ENCODE data around the gene PTPN21.

Gene PTPN21

DNA sequence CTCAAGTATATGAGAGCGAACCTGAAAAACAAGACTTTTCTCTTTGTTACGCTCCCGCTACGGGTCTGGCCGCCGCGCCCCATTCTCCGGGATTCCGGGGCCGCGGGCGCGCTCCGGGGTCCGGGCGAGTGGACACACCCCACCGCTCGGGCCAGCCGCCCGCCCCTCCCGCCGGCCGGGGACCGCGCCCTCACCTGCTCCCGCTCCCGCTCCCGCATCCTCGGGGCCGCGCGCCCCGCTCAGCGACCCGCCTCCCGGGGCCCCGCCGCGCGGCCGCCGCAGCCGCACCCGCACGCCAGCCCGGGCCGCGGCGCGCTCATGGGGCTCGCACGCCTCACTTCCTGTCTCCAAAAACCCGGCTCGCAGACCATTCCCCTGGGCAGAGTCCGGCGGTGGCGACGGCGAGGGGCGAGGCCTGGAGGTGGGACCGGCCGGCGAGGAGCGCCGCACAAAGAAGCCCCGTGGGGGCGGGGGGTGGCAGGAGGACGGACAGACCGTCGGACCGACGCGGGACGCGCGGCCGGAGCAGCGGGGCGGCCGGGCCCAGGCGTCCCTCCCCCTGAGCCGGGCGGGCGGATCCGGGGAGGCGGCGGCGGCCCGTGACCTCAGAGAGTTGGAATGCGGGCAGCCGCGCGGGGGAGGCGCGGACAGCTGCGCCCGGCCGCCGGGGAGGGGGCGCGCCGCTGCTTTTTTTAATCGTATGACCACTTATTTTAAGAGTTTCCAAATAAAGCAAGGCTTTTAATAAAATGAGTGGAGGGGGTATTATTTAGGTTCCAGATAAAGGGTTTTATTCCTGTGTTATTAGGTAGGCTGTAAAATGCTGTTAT lies at the start of gene PTPN21:
PTPN21 (minus strand) TSS at position 551 of the 830 bp plus-strand sequence. CDS start 4,590 bp downstream, outside the sequence.
- DNase-seq = no peak

DNA sequence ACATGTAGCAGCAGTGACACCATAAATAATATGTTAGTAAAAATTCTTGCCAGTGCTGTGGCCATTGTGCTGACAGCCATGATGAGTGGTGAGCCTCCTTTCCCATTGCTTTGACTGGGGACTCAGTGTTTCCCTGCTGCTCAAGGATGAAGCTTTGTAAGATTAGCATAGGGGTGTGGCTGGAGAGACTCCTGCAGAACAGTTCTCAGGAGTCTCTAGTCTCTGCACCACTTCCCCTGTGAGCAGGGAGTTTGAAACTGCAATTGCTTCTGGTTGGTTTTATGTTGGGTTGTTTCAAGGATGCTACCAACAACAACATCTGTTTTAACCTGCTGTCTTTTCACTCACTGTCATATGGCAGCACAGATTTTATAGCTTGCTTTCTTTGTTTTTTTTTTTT lies 49.4 kb upstream of the PTPN21 start:
- no peak for DNase-seq

DNA sequence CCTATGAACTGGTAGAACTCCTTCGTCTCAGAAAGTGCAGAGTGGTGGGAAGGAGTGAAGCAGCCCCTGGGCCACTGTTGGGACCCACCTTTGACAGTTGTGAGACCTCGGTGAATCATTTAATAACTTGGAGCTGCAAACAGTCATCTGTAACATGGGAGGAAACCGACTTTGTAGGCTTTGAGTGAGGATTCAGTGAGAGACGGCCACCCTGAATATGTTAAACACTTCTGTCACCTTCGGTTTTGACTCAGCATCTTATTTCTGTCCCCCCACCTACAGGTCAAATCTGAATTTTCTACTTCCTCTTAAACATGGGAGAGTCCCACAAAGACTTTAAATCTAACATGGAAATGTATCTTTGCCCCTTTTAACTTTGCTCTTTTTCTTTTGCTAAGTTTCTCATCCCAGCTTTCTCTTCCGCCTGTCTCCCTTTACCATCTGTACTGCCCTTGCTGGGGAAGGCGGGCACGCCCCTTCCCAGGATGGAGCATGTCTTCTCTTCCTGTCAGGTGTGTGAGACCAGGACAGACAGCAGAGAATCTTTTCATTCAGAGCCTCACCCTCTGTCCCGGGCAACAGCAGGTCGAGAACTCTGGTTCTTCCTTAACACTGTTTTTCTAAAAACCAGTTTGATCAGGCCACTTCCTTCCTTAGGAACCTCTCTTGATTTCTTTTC lies 45.1 kb upstream of the PTPN21 start:
- no peak for DNase-seq

DNA sequence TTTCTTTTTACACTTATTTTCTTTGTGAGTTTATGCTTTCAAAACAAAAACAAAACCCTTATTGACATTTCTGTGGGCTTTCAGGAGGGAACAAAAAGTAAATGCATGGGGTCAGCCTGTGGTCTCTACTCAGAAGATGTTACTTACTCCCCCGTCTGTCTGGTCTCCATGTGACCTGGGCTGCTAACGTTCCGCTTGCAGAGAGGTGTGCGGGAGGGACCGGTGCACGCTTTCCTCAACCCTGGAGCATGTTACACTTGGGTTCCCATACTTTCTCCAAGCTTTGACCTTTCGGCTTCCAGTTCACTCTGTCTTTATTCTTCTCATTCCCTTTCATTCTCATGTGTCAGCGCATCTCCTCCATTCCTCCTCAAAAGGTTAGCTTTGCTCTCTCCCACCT lies 44.5 kb upstream of the PTPN21 start:
- DNase-seq = no peak

DNA sequence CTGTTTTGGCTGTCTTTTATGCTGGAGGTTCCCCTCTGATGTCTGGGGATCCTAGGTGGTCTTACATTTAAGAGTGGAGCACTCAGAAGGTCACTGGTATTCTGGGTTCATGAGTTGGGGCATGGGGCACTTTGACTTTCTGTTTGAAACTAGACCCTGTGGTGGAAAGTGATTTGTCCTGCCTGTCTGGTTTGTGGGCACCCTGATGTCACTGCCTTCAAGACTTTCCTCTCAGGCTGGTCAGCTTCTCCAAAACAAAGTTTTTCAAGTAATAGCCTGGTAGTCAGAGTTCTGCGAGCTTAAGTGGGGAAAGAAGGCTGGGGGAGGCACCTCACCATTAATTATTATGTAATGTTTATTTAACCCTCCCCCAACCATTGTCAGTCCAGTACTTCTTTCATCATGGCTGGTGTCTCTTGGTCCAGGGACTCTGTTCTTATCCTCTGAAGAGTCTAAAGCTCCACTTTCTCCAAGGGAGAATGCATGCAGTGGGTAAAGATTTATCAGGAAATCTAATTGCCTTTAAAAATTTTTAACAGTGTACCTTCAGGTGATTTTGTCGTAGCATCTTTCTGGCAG lies 43.4 kb upstream of the PTPN21 start:
- no peak for DNase-seq

DNA sequence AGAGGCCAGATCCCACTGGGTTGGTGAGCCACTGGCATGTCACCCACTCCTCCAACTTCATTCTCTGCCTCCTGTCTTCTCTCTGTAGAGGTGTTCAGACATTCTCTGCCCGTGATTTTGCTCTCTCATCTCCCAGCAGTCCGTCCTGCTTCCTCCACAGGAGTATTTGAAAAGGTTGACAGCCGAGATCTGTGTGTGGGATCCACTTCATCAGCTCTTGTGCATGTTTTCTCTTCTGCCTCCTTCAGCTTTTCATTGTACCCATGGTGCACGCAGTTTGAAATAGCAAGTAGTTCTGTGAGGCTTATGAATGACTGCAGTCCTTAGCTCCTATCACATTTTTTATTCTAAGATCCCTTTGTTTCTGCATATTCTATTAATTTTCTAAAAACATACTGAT lies 42.8 kb upstream of the PTPN21 start:
- DNase-seq = no peak

DNA sequence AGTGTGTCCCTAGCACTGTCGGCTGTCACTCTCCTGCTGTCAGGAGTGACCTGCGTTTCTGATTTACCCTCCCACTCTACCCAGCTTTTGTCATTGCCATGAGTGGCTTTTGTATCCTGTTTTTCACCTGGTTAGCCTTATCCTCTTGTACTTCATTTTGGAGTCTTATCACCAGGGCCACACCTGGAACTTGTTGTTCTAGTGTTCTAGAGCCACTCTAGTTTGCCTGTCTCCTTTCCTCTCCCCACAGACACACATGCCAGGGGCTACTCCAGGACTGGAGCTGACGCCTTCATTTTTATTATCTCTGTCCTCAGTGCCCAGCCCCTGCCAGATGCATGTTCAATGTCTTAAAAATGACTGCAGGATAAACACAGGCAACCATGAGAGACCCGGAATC lies 42.2 kb upstream of the PTPN21 start:
- DNase-seq = no peak

DNA sequence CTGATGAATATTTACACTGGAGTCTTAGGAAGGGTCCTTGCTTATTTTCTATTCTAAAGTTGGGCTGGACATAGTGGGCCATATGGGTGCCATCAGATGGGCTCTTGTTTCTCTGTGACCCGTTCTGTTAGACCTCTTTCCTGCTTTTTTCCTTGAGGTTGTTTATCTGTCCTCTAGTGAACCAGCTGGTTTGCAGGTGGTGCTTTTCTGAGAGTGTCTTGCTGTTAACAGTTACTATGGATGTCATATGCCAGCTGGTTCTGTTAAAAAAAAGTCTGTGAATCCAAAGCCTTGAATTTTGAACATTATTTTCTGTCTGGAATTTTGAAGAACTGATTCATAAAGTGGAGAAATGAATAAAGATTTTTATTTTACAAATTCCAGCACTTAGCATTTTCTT lies 37.2 kb upstream of the PTPN21 start:
- DNase-seq = no peak

DNA sequence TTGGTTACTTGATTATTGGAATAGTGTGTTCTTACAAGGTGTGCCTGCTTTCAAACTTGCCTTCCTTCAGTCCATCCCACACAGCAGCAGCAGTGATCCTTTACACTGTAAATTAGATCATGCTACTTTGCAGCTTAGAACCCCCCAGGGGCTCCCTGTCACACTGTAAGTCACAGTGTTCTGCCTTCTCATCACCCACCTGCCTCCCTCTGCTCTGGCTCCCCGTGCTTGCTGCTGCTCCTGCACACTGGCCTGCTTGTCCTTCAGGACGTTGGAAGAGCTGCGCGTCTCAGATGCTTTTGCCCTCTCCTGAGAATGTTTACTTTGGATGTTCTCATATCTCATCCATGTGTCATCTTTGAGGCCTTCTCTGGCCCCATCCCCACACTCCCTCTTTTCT lies 35.4 kb upstream of the PTPN21 start:
- DNase-seq = no peak

DNA sequence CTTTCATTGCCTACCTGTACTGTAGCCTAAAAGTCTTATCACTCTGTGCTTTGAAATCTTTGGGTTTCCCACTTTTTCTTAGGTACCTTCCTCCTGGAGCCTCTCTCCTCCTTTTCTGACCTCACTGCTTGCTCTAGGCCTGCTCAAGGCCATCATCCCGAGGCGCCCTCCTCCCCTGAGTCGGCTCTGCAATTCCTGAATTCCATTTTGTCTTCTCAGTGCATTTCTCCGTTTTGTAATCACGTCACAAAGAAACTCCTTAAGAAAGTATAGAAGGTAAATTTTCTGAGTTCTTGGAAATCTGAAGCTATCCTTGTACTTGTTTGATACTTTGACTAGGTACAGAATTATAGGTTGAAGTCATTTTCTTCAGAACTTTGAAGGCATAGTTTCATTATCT lies 33.3 kb upstream of the PTPN21 start:
- no peak for DNase-seq

DNA sequence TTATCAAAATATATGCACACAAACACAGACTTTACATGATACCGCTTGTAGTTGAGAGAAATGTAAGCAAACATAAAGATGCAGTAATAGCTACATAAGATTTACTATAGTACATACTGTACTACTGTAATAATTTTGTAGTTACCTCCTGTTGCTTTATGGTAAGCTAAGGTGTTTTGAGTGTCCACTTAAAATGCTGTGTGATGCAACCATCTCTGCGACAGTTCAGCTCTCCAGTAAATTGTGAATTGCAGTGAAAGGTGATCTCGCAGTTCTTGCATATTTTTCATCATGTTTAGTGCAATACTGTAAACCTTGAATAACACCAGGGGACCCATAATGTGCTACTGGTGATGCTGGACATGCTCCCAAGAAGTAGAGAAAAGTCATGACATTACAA lies 29.6 kb upstream of the PTPN21 start:
- no peak for DNase-seq

DNA sequence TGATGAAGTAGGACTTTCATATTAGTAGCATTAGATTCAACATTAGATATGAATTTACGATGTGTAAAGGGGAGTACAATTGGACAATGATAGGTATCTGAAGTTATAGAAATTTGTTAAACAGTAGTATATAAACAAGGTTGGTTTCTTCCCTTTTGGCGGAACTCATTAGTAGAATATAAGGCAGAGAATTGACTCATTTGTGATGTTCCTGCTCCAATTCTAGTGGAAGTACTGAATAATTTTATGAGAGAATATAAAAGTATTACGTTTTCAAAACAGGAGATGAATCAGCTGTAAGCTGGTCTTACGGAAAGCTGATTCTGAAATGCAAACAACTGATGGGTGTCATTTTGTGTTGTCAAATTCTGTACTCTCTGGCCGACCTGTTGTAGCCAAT lies 21.4 kb upstream of the PTPN21 start:
- no peak for DNase-seq

DNA sequence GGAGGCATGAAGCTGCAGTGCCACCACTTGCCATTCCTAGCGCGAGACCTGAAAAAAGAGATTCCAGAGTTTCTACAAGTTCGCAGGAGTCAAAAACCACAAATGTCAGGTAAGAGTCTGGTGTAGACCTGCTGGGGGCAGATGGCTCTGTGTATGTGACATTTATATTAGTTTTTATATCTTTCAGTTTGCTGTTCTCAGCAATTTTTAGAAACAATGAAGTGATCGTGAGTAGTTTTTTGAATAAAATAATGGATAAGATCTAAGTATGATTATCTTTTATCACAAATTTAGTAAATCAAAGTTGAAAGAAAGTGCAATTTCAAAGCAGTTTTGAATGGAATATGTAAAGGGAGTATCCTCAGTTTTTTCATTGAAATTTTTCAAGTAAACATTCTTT lies 17.3 kb upstream of the PTPN21 start:
- no peak for DNase-seq

DNA sequence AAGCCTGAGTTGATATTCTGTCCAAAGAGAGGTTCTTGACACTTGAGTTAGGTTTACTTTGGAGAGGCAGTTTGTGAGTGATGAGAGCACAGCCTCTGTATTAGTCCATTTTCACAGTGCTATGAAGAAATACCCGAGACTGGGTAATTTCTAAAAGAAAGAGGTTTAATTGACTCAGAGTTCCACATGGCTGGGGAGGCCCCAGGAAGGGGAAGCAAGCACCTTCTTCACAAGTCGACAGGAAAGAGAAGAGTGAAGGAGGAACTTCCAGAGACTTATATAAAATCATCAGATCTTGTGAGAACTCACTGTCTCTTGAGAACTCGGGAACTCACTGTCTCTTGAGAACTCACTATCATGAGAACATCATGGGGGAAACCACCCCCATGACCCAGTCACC lies 13.4 kb upstream of the PTPN21 start:
- DNase-seq = no peak

DNA sequence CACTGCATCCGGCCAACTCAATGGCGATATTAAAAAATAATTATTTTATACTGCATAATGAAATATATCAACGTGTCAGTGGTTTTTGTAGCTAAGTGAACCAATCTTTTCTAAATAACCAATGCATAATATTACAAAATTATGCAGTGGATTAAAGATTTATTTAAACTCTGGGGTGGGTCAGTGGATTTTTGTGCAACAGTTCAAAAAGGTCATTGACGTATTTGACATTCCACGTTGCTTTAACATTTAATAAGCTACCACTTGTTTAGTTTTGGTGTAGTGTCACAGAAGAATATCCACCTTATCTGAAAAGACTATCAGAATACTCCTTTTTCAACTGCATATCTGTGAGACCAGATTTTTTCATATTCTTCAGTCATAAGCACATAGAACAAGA lies 10.6 kb upstream of the PTPN21 start:
- DNase-seq = no peak

DNA sequence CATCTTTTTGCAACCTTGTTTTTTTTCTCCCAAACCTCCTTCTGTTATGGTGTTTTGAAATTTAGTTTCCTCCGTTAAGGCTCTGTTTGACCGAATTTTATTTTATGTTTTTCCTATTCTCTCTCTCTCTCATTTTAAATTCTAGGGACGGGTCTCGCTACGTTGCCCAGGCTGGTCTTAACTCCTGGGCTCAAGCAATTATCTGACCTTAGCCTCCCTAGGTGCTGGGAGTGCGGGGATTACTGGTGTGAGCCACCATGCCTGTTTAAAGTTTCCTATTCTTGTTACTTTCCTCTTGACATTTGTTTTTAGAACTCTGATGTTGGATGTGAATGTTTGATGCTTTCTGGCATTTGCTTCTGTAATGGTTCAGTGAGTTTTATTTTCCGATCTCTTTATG lies 9.0 kb upstream of the PTPN21 start:
- no peak for DNase-seq

DNA sequence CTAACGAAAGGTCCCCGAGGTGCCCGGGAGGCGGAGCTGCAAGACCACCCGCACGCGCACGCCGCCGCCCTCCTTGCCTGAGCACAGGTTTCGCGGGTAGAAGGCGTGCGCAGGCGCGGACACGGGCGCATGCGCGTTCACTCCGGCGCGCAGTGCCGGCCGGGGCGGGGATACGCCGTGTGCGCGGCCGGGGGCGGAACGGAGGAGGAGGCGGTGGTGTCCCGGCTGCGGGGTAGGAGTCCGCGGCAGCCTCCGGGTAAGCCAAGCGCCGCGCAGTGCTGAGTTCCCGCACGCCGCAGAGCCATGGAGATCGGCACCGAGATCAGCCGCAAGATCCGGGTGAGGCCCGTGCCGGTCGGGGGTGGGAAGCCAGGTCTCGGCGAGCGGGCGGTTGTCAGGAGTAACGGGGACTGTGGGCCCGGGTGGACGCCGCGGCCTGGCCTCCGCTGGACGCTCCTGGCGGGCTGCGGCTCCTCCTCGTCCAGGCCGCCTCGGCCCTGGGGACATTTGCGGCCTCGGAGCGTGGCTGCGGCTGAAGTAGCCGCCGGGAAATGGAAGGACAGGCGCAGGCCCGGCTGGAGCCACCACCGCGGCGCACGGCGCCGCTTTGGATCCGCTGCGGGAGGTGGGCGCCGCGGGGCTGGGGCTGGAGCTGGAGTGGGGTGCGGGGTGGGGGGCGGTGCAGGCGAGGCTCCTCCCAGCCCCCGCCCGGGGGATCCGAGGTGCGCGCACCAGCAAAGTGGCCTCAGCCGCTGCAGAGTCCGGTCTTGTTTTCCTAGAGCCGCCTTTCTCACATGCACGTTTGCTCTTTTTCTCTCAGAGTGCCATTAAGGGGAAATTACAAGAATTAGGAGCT lies 8.3 kb upstream of the PTPN21 start, which contains the start of gene ZC3H14:
ZC3H14 (plus strand) TSS at position 207 of the 856 bp plus-strand sequence; CDS start at position 304, 97 bp downstream.
- DNase-seq = peak; percentile 89 to 90

DNA sequence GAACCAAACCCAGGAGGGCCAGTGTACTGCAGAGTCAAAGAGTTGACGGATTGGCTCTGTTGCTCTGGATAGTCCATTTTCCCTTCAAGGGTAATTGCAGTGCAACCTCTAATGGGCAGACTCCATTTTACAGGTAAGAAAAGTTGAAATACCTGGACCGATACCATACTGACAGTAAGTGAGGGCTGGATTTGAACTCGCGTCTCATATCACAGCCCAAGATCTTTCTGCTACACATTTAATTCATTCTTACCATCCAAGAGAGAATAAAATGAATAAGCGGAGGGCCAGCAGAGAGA lies 7.7 kb upstream of the PTPN21 start:
- DNase-seq = no peak

DNA sequence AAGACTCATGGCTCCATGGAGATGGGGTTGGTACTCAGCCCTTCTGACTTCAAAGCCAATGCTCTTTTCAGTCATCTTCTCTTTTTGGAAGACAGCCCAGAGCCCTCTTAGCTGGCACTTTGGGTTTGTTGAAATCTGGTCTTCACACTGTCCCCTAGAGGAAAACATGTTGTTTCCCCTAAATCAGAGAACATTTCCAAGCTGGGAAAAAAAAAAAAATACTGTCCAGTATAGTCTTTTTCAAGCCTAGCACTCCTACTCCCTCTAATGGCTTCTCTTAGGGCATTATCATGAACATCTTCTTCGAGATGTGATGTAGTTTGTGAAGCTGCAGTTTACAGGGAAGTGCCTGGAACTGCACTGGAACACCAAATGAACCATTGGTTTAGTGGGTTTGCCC lies 5.0 kb upstream of the PTPN21 start:
- DNase-seq = no peak

DNA sequence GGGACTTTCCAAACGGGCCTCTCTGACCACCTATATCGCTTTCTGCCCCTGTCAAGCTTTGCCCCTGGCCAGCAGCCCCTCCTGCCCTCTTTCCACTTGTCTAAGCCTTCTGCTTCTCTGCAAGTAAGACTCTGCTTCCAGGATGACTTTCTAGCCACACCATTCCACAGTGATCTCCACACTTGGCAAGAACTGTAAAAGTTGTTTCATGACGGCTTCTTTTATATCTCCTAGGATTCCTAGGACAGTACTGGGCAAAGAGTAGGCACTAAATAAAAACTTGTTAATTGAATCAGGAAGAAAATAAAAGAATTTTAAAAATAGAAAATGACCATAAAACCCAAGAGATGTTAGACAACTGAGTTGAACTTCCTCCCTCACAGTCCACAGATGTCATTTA lies 1.8 kb upstream of the PTPN21 start:
- DNase-seq = no peak

DNA sequence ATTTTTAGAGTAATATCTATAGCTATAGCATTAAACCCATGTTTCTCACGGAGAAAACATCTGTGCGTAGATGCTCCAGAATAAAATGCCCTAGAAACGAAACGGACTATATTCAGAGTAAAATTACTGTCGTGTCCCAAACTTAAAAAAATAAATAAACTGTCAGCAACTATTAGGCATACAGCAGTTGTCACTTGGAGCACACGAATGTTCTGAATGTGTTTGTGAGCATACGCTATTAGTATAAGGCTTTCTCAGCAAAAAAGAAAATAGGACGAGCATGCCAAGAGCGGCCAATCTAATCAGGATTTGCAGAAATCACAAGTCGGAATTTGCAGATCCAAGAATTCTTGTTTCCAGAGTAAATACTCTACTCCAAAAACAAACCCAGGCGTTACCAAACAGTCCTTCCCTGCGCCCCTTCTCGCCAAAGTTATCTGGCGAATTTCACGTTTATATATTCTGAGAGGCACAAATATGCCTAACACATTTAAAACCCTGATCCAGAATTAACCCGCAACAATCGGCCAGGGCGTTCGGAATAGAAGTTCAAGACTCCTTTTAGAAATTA lies 836 bp downstream of the PTPN21 start:
- no peak for DNase-seq

DNA sequence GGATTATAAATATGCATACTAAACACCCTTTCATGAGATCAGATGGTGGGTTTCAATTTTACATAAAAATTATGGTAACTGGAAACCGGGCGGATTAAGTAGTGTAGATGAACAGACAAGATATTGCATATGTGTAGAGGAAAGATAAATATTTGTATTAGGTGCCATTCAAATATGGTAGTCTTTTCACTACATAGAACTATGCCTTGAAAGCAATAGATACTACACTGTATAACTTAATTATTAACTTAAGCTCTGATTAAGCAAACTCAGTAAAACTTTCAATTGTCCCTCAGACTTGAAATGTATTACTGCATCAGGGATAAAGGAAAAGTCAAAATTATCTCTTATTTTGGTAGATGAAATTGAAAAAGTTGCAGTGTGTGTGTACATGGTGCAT lies 1.9 kb downstream of the PTPN21 start:
- DNase-seq = no peak

DNA sequence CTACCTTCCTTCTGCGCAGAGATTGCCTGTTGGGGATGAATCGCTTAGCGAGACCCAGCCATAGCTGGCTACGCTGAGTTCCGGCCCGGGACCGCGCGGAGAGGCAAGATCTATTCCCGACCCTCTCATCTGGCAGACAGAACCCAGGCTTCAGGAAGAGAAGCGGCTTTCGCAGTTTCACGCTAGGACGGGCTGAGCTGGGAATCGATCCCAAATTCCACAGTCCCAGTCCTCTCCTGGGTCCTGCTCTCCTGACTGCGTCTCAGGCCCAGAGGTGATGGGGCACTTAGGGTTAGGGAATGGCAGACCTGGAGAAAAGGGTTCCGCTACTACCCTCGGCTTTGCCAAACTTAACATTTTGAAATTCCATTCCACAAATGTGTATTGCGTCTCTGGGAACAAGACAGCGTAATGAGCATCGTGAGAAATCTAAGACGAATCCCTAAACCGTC lies 2.8 kb downstream of the PTPN21 start:
- no peak for DNase-seq

All from CD4-positive, alpha-beta T cell treated with Interleukin-4 for 1 hour (primary cell).